NCI-H748 (cell line): ENCODE measurements around the gene PSME3IP1.
A peak's percentile ranks its signal among the peaks of the same experiment; 100 is the strongest.
"Not testable (repeated sequence)": the region's sequence is repeated elsewhere in the genome, so short reads cannot be mapped to it uniquely, and the experiment has no call there.

ENCODE experiments used
- DNase-seq: peaks from one replicate; lab custom pipeline; 2025; ENCODE audit not compliant: unreplicated experiment; lab: John Stamatoyannopoulos, UW

PSME3IP1 gene

DNA sequence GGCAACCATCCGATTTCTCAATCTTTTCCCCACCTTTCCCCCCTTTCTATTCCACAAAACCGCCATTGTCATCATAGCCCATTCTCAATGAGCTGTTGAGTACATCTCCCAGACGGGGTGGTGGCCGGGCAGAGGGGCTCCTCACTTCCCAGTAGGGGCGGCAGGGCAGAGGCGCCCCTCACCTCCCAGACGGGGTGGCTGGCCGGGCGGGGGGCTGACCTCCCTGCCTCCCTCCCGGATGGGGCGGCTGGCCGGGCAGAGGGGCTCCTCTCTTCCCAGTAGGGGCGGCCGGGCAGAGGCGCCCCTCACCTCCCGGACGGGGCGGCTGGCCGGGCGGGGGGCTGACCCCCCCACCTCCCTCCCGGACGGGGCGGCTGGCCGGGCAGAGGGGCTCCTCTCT lies 14.5 kb upstream of the PSME3IP1 start:
- DNase-seq = not testable (repeated sequence)

DNA sequence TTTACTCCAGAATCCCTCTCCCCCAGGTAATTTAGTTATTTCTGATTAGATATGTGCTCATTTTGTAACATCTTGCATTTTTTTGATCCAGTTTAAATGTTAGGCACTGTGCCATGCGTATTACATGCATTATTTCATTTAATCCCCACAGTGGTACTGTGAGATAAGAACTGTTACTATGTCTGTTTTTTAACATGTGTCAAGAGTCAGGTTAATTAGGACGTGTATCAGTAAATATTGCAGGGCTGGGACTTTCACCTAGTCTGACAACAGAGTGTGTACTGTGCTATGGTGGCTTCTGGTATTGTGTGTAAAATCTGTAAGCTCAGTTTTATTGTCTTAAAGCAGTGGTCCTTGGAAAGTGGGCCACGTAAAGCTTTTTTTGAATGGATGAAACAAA lies 10.9 kb upstream of the PSME3IP1 start:
- DNase-seq = no peak

DNA sequence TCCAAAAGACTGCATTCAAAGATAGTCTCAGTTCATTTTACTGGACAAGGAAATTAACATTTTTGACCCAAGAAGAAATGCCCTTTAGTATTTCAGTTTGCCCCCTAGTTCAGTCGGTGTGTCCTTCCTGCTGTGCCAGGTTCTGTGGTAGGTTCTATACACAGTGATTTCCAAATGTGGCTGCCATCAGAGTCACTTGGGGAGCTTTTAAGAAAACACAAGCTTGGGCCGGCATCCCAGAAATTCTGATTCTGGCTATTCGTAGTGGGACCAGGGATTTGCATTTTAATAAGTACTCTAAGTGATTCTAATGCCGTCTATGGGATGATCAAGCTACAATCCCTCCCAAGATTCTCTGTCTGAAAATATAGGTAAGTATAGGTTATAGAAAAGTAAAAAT lies 10.4 kb upstream of the PSME3IP1 start:
- no peak for DNase-seq

DNA sequence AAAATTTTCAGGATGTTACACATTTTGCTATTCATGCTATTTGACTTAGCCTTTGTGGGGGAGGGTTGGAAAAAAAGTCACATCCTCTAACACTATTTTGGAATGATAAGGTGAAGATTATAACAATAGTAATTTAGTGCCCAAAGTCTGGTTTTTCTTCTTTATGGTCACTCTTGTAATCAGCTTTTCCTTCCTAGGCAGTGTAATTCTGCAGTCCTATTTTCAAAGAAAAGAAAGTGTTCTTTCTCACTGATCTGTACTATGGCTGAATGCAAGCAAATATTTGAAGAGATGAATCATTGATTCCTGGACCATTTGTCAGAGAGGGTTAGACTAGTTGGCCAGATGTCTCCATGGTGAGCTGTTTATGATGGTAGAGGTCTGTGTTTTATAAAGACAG lies 8.7 kb upstream of the PSME3IP1 start:
- peak; percentile 11 for DNase-seq

DNA sequence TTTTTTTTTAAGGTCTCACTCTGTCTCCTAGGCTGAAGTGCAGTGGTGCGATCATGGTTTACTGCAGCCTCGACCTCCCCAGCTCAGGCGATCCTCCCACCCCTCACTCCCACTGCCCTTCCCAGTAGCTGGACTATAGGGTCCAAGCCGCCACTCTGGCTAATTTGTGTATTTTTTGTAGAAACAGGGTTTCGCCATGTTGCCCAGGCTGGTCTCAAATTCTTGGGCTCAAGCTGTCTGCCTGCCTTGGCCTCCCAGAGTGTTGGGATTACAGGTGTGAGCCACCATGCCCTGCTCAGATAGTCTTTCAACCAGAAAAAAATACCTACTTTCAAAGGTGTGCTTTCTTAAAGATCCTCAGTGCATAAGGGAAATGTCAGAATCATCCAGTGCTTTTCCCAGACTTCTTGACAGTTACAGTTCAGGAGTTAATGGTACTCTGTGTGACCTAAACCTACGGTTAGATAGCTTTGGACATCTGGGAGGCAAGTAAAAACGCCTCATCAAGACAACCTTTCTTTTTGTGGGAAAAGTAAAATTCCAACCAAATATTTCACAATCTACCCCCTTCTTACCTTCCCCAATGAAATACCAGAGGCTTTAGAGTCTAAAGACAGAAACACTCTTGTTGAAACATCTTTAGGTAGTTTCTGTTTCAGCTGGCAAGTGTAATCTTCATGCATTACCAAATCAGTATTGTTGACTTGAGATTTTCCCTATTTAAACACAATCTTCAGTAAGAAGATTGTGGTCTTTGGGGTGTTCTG lies 7.1 kb upstream of the PSME3IP1 start:
- DNase-seq = no peak

DNA sequence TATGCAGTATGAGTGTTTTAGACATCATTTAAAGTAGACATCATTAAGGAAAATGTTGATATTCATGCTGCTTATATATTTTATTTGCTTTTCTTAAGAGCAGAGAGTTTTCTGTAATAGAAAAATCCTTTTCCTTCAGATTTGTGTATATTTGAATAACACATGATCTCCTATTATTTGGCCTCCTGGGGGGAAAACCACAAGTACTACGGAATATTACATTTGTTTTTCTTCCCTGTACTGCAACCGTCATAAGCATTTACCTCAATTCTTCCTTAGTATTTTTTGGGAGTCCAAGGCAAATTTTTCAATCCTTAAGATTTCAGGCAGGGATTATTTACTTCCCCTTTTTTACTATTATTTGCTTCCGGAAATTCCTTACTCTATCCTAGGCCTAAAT lies 6.3 kb upstream of the PSME3IP1 start:
- no peak for DNase-seq

DNA sequence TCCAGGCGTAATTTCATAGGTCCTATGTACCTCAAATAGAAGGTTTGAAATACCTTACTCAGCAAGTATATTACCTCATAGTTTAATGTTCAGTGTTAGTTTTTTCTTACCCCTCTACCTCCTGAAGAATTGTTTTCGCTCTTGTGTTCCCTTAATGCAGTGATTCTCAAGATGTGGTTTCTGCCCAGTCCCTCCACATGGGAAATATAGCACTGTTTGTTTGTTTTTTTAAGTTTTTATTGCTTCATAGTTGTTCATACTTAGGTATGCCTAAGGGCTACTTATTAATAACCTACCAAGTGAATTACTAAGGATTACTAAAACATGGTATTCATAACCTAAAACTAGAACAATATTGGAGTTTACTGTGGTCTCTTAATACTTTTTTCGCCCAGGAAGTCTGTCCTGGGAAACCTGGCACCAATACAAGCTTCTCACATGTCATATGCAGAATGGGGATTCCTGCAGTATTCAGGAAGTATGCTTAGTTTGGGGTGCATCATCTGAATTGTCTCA lies 5.3 kb upstream of the PSME3IP1 start:
- DNase-seq = no peak

DNA sequence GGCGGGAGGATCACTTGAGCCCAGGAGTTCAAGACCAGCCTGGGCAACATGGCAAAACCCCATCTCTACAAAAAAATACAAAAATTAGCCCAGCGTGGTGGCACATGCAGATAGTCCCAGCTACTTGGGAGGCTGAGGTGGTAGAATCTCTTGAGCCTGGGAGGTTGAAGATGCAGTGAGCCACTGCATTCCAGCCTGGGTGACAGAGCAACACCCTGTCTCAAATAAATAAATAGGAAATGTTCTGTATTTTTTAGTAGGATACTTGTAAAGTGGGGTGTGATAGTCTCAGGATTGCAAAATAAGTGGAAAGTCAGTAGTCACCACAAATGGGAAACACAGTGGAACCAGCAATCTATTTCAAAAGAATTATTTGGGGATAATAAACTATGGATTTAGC lies 4.3 kb upstream of the PSME3IP1 start:
- no peak for DNase-seq

DNA sequence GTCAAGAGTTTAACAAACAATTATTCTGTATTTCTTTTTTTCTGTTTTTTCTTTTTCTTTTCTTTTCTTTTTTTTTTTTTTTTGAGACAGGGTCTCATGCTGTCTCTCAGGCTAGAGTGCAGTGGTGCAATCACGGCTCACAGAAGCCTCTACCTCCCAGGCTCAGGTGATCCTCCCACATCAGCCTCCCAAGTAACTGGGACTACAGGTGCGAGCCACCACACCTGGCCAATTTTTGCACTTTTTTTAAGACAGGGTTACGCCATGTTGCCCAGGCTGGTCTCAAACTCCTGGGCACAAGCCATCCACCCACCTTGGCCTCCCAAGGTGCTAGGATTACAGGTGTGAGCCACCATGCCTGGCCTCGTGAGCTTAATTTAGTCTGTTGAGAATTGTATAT lies 3.7 kb upstream of the PSME3IP1 start:
- DNase-seq = not testable (repeated sequence)

DNA sequence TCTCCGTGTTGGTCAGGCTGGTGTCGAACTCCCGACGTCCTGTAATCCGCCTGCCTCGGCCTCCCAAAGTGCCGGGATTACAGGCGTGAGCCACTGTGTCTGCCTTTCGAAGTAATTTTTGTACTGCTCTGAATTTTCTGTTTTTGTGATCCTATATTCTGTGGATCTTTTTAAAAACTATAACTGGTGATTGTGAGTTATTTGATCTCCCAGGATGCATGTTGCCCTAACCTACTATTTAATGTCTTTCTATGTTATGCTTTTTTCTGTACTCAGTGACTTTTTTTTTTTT lies 2.8 kb upstream of the PSME3IP1 start:
- DNase-seq = no peak

DNA sequence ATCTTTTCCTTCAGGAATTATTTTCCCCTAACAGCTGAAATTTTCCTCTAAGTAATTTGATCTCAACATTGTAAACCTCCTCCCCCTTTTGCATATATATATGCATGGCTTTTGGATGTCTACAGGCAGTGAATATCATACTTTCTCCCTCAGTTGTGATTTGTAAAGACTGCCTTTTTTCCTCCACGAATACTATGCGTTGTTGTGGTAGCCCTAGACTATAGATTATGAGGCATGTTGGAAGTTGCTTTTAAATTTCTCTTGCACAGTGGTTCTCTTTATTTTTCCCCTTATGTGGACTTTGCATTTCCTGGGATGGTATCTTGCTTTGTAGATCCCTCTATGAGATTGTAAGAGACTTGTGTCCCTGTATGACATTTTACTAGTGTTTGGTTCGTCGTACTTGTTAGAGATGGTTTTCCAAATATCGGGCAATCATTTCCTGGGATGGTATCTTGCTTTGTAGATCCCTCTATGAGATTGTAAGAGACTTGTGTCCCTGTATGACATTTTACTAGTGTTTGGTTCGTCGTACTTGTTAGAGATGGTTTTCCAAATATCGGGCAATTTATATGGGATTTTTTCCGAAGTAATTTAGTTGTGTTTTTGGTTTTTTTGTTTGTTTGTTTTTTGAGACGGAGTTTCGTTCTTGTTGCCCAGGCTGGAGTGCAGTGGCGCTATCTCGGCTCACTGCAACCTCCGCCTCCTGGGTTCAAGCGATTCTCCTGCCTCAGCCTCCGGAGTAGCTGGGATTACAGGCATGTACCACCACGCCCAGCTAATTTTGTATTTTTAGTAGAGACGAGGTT lies 2.3 kb upstream of the PSME3IP1 start:
- not testable (repeated sequence) for DNase-seq

DNA sequence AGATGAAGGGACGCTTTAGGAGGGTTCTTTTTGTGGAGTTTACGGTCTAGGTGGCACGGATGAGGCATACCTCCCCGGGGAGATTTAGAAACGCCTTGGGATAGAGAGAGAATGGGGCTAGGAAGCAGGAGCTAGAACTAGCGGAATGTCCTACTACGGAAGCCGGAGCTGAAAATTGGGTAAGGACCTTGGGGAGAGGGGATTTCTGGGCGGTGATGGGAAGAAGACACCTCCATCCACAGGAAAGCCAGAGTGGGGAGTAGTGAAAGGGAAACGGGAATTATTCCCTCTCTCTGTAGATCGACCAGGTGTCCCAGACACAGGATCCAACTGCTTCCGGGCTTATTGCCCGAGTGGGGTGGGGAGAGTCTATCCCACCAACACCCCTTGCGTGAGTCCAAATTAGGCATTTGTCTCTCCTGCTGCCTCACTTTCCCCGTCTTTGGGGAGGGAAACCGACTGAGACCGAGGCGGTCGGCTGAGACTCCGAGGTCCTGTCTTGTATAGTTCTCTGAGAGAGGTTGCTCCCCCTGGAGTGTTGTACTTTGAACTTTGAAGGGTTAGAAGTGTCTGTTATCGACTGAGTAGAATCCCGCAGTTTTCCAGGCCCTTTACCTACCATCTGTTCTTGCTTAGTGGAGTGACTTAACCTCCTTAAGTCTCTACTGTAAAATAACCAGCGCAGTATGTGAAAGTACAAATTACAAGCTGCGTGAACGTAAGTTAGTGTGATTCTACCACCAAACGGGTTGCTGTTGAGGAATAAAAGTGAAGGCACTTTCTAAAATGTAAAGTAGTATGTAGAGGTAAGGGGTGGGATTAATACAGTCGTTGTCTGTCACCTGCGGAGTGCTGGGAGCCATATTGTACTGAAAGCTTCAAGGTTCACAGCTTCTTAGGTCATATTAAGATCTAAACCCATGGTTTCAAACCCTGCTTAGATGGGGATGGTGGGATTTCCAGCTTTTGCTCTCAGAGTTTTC lies 1.3 kb upstream of the PSME3IP1 start:
- DNase-seq = peak; percentile 18

DNA sequence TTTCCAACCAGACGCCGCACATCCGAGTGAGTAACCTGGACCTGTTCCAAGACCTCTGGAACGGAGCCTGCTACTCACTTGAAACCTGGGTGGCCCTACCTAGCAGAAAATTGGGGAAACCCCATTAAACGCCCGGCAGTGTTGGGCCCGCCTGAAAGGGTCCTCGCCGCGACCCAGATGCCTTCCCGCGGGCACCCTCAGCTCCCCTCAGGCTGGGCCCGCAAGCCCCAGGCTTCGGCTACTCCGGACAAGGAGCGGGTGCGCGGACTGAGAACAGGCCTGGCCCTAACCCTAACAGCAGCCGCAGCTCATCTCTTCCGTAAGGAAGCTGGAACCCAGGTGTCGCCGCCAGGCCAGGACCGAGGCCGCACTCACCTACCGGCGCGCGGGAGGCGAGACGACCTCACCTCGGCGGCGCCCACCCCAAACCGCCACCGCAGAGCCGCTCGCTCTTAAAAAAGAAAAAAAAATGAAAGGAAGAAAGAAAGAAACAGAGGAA lies 344 bp downstream of the PSME3IP1 start:
- DNase-seq = peak; percentile 59

DNA sequence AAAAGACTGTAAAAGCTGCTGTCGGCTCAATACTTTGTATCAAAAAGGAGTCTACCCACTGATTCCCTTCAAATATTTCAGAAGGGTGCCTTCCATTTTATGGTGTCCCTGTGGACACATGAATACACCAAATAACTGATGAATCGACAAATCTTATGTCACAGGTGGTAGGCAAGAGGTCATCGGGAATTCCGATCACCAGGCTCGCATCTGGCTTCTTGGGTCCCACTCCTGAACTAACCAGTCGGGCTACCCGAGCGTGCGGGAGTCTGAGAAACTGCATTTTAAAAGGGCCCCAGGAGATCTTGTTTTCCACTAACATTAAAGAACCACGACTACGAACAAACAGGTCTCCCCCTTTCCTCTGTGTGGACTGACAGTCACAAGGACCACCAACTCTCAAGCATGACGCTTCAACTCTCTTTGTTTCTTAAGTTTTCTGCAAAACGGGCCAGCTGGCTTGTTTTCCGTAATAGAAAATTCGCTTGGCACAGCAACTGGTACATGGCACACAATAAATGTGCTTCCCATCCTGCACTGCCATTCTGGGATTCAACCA lies 873 bp downstream of the PSME3IP1 start:
- DNase-seq = peak; percentile 22

DNA sequence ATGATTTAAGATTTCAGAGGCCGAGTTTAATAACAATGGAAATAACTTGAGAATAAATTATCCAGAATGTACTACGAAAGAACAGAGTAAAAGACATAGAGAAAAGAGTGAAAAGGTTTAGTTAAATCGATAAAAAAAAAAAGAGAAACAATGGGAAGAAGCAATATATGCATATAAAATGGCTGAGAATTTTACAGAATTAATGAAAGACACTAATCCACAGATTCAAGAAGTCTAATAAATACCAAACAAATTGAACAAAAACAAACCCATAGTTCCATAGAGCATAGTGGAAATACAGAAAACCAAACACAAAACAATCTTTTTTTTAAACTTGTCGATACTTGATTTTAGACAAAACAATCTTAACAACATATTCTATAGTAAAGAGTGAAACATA lies 1.7 kb downstream of the PSME3IP1 start:
- DNase-seq = no peak

DNA sequence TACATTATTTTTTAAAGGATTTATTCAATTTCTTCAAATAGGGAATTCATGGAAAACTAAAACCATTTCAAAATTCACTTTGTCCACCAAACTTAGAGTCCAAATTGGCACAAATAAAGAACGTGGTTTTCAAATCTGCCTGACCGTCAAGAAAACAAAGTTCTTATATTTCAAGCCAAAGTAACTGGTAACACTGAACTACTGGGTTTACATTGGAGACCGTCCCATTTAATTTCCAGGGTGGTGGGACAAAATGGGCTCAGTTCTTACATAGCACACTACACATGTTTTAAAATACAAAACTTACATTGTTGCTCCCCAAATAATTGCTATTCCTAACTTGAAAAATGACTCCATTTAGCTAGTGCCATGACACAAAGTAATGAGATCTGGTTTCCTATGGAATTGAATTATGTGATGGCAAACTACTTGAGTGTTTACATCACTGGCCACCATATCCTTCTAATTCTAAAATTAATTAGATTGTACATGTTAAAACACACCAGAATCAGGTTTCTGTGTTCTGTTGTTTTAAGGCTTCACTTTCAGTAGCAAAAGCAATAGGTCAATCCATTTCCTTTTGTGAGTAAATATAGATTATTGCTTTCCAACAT lies 6.5 kb downstream of the PSME3IP1 start:
- DNase-seq = no peak

DNA sequence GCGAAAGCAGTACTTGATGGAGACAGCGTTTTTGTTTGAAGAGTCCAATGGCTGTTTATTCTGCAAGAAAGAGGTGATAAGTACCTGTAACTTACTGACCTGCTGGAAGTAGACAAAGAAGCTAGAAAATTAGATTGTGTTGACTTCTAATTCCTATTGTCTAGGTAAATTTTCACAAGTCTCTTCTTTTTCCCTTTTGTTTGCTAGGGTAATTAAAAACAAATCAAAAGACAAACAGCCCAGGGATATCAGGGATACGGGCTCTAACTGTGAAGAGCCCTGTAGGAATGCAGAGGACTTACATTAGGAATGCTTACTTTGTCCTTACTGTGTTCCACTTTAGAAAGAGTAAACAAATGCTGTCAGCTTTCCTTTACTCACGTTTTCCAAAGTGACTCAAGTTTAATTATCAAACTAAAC lies 7.0 kb downstream of the PSME3IP1 start:
- DNase-seq = no peak

DNA sequence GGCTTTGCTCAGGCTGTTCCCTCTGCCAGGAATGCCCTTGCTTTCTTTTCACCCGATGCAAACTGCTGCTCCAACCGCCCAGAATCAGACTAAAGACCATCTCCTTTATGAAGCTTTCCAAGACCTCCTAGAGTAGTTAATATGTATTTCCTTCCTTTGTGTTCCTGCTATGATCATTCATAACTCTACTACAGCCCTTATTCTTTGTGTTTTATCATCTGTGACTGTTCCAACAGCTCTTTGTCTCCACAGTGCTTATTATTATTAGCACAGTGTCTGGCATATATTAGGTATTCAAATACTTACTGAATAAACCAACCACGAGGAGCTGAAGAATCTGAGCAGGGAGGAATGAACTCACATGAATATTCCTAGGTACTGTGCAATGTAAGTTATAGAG lies 7.6 kb downstream of the PSME3IP1 start:
- DNase-seq = no peak

DNA sequence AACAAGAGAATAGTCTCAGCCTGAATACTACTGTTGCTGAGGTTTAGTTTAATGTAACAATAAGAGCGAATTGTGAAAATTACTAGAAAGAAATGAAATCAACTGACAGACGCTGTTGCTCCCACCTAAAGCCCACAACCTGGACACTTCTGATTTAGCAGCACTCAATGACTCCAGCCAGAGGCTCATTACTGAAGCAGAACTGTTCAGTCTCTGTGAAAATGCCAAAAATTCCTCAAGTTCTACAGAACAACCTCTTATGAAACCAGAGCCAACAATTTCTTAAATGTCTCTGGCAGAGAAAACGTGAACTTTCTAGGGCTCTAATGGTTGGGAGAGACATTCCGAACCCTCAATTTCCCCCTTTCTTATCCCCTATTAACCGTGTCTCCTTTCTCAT lies 9.9 kb downstream of the PSME3IP1 start:
- DNase-seq = no peak

DNA sequence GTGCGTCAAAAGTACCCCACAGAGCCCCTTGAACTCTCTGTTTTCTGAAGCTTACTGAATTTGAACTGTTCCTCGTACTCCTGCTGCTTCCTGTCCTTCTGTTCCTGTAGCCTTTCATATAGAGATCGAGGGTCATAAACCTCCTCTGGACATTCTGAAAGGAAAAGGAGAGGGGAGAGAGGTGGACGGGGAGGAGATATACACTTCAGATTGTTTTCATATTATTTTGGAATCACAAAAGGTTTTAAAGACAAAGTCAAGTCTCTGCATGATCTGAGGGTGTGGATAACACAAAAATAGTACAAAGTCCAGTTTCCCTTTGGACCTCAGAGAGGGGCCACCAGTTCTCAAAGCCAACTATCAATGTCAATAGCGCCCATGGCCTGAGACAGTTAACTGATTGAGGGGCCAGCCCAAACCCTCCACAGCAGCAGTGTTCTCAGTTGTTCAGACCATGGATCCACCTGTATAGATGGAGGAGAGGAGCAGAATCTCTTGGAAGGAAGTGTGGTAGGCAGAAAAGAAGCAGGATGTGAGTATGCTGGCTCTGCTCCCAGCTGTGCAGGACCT lies 13.0 kb downstream of the PSME3IP1 start:
- DNase-seq = no peak
